Midbrain (tissue), 1 donor: Measurements from ENCODE around the gene BEND6.
A peak's percentile ranks its signal among the peaks of the same experiment; 100 is the strongest.
"Not testable (repeated sequence)": the region's sequence is repeated elsewhere in the genome, so short reads cannot be mapped to it uniquely, and the experiment has no call there.

Source experiments
- DNase-seq: peaks from one replicate; lab custom pipeline; 2025; lab: John Stamatoyannopoulos, UW

BEND6 gene

GRCh38 chr6:56984361-56984760 lies 29.5 kb downstream of the BEND6 start:
- DNase-seq, result no peak

GRCh38 chr6:56984884-56985283 lies 30.0 kb downstream of the BEND6 start:
- DNase-seq, result no peak

GRCh38 chr6:56986611-56987010 lies 31.7 kb downstream of the BEND6 start:
- no peak for DNase-seq

- no peak for DNase-seq
Observed at GRCh38 chr6:56988145-56988544, 33.2 kb downstream of the BEND6 start.

GRCh38 chr6:56992036-56992435 lies 37.1 kb downstream of the BEND6 start:
- DNase-seq, result no peak

- DNase-seq, result no peak
Observed at GRCh38 chr6:56992703-56993102, 37.8 kb downstream of the BEND6 start.

GRCh38 chr6:56995347-56995902 lies 40.5 kb downstream of the BEND6 start:
- no peak for DNase-seq

GRCh38 chr6:56996401-56996800 lies 41.5 kb downstream of the BEND6 start:
- no peak for DNase-seq

- no peak for DNase-seq
Observed at GRCh38 chr6:56999049-56999448, 44.1 kb downstream of the BEND6 start.

- DNase-seq, result not testable (repeated sequence)
Observed at GRCh38 chr6:56999748-57000147, 44.8 kb downstream of the BEND6 start.

- DNase-seq, result no peak
Observed at GRCh38 chr6:57002197-57002596, 47.3 kb downstream of the BEND6 start.

GRCh38 chr6:57004292-57004691 lies 49.4 kb downstream of the BEND6 start:
- DNase-seq, result no peak

GRCh38 chr6:57006101-57006500 lies 51.2 kb downstream of the BEND6 start:
- no peak for DNase-seq

- not testable (repeated sequence) for DNase-seq
Observed at GRCh38 chr6:57008069-57008468, 53.2 kb downstream of the BEND6 start.

- no peak for DNase-seq
Observed at GRCh38 chr6:57013521-57013926, 58.6 kb downstream of the BEND6 start.

GRCh38 chr6:57017069-57017468 lies 62.2 kb downstream of the BEND6 start:
- no peak for DNase-seq

GRCh38 chr6:57017841-57018240 lies 62.9 kb downstream of the BEND6 start:
- DNase-seq, result no peak

- no peak for DNase-seq
Observed at GRCh38 chr6:57019434-57019833, 64.5 kb downstream of the BEND6 start.

- DNase-seq, result peak; percentile 38
Observed at GRCh38 chr6:57021086-57021720, 66.3 kb downstream of the BEND6 start.

GRCh38 chr6:57024321-57024720 lies 69.4 kb downstream of the BEND6 start:
- no peak for DNase-seq

GRCh38 chr6:57024775-57025174 lies 69.9 kb downstream of the BEND6 start:
- DNase-seq, result no peak

GRCh38 chr6:57026001-57026400 lies 71.1 kb downstream of the BEND6 start:
- no peak for DNase-seq

GRCh38 chr6:57027301-57027700 lies 72.4 kb downstream of the BEND6 start:
- no peak for DNase-seq

GRCh38 chr6:57029213-57029612 lies 74.3 kb downstream of the BEND6 start:
- DNase-seq, result no peak
